Stimulated activated CD4-positive, alpha-beta T cell treated with anti-CD3 and anti-CD28 coated beads, Interleukin-4, amount 100 ng/mL, for 1 hour (primary cell): ENCODE results near the gene STARD9.
A peak's percentile ranks its signal among the peaks of the same experiment; 100 is the strongest.

Source experiments
- DNase-seq: peaks from one replicate; pipeline ENCODE4 v3.0.0-alpha.2; 2020

STARD9 gene

GRCh38 chr15:42704492-42704926 is 129.1 kb downstream of the STARD9 start:
- peak; percentile 45 for DNase-seq

GRCh38 chr15:42705336-42705735 is 129.9 kb downstream of the STARD9 start:
- no peak for DNase-seq

GRCh38 chr15:42707068-42707467 is 131.7 kb downstream of the STARD9 start:
- no peak for DNase-seq

- DNase-seq = no peak
Measured at GRCh38 chr15:42707873-42708544, 132.6 kb downstream of the STARD9 start.

GRCh38 chr15:42710662-42711061 is 135.3 kb downstream of the STARD9 start:
- DNase-seq = no peak

- no peak for DNase-seq
Measured at GRCh38 chr15:42711746-42712145, 136.3 kb downstream of the STARD9 start.

GRCh38 chr15:42712584-42712983 is 137.2 kb downstream of the STARD9 start:
- DNase-seq = no peak

- DNase-seq = no peak
Measured at GRCh38 chr15:42716125-42716524, 140.7 kb downstream of the STARD9 start.

- DNase-seq = no peak
Measured at GRCh38 chr15:42716626-42717025, 141.2 kb downstream of the STARD9 start.

- no peak for DNase-seq
Measured at GRCh38 chr15:42719043-42719442, 143.6 kb downstream of the STARD9 start.

- DNase-seq = no peak
Measured at GRCh38 chr15:42720071-42720470, 144.7 kb downstream of the STARD9 start.

GRCh38 chr15:42721016-42721415 is 145.6 kb downstream of the STARD9 start:
- DNase-seq = no peak

GRCh38 chr15:42721916-42722315 is 146.5 kb downstream of the STARD9 start:
- DNase-seq = no peak

- DNase-seq = no peak
Measured at GRCh38 chr15:42723068-42723467, 147.7 kb downstream of the STARD9 start.

- no peak for DNase-seq
Measured at GRCh38 chr15:42724276-42724675, 148.9 kb downstream of the STARD9 start.

GRCh38 chr15:42725331-42725903 is 150.0 kb downstream of the STARD9 start:
- no peak for DNase-seq

GRCh38 chr15:42726114-42726513 is 150.7 kb downstream of the STARD9 start:
- DNase-seq = no peak

- no peak for DNase-seq
Measured at GRCh38 chr15:42727750-42728381, 152.5 kb downstream of the STARD9 start.

- no peak for DNase-seq
Measured at GRCh38 chr15:42728560-42728959, 153.2 kb downstream of the STARD9 start.

- no peak for DNase-seq
Measured at GRCh38 chr15:42728972-42729371, 153.6 kb downstream of the STARD9 start.

- DNase-seq = no peak
Measured at GRCh38 chr15:42729409-42729808, 154.0 kb downstream of the STARD9 start.

GRCh38 chr15:42730135-42730534 is 154.7 kb downstream of the STARD9 start:
- no peak for DNase-seq

GRCh38 chr15:42730536-42730935 is 155.1 kb downstream of the STARD9 start:
- no peak for DNase-seq

GRCh38 chr15:42731461-42731860 is 156.1 kb downstream of the STARD9 start:
- no peak for DNase-seq
